HG03045 (cell line): ENCODE measurements around the gene GPC5.

ENCODE experiments used
- ATAC-seq: cut with Tn5 transposase; IDR thresholded peaks from one replicate; pipeline ENCODE4 v1.9.1; 2021; ENCODE audit warnings: mild to moderate bottlenecking, moderate library complexity; ENCODE audit not compliant: unreplicated experiment

Gene GPC5

DNA sequence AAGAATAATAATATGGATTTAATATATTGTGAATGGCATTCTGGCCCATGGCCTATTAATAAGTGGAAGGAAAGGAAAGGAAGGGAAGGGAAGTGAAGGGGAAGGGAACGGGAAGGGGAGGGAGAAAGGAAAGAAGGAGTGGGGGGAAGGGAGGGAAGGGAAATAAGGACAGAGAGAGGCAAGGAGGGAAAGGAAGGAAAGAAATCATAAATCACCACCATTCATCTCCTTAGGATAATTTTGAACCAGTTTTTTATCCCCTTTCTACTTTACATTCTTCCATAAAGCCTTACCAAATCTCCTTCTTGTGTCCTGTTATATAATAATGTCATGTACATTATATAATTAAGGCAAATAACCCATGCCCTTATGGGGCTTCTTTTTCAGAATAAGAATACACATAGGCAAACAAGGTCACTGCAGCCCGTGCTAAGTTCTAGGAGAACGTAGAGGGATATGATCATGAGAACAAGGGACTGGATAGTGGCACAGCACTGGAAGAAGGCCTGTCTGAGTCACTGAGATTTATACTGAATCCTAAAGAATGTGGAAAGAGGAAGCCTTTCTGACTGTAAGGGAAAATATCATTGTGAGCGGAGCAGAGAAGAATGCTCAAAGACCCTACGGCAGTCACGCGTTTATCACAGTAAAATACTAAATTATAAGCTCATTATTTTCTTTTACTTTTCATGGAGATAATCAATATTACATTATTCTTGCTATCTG, 1383.7 kb downstream of the GPC5 start:
- no peak for ATAC-seq

DNA sequence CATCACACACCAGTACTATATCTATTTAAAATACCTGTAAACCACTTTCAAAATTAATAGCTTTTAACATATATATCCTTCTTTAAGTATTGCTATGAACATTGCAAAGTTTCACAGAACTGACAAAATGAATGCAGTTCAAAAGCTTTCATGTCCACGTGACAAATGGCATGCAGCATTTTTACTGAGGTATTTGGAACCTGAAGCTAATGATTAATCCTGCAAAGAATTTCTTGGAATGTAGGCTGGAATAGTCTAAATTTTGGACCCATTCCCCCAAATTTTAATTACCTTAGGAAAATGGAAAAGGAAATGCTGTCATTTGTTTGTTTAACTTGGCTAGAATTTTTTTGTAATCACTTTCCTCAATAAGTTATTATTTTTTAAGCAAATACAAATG, 1404.4 kb downstream of the GPC5 start:
- no peak for ATAC-seq

DNA sequence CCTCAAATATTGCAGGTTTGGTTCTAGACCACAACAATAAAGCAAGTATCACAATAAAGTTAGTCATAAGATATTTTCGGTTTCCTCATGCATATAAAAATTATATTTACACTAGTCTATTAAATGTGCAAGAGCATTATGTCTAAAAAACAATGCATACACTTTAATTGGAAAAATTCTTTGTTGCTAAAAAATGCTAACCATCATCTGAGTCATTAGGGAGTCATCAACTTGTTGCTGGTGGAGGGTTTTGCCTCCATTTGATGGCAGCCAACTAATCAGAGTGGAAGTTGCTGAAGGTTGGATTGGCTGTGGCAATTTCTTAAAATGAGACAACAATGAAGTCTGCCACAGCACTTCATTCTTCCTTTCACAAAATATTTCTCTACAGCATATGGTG, 1405.9 kb downstream of the GPC5 start:
- ATAC-seq, result no peak

DNA sequence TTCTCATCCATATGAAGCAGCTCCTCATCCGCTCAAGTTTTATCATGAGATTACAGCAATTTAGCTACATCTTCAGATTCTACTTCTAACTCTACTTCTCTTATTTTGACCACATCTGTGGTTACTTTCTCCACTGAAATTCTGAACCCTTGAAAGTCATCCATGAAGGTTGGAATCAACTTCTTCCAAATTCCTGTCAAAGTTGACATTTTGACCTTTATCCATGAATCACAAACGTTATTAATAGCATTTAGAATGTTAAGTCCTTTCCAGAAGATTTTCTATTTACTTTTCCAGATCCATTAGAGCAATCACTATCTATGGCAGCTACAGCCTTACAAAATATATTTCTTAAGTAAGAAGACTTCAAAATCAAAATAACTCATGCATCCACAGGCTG, 1406.5 kb downstream of the GPC5 start:
- no peak for ATAC-seq

DNA sequence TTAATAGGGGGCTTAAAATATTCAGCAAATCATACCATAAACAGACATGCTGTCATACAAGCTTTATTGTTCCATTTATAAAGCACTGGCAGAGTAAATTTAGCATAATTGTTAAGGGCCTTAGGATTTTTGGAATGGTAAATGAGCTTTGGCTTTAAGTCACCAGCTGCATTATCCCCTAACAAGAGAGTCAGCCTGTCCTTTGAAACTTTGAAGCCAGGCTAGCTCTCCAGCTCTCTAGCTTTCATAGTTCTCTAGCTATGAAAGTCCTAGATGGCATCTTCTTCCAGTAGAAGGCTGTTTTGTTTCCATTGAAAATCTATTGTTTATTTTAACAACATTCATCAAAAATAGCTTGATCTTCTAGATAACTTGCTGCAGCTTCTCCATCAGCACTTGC, 1407.3 kb downstream of the GPC5 start:
- no peak for ATAC-seq

DNA sequence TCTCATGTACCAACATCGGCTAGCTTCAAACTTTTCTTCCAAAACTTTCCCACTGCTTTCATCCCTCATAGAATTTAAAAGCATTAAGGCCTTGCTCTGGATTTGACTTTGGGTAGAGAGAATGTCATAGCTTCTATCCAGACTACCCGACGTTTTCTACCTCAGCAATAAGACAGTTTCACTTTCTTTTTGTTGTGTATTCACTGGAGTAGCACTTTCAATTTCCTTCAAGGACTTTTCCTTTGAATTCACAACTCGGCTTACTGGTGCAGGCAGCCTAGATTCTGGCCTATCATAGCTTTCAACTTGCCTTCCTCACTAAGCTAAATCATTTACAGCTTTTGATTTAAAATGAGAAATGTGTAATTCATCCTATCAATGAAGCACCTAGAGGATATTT, 1407.8 kb downstream of the GPC5 start:
- no peak for ATAC-seq

DNA sequence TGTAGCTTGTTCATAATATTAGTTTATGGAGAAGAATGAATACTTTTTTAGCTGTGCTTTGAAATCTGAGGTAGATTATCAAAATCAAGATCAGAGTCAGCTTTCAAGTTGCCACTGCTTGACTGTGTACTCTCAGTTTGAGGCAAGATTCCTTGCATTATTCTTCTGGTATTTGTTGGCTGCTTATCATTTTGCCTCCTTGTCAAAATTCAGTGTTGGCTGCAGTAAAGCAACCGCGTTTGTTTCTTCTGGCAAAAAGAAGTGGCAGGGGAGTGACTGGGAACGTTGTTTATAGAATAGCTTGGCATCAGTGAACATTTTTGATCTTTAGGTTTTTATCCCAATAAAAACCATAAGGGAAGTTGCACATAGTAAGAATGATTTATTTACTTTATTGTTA, 1408.9 kb downstream of the GPC5 start:
- no peak for ATAC-seq

DNA sequence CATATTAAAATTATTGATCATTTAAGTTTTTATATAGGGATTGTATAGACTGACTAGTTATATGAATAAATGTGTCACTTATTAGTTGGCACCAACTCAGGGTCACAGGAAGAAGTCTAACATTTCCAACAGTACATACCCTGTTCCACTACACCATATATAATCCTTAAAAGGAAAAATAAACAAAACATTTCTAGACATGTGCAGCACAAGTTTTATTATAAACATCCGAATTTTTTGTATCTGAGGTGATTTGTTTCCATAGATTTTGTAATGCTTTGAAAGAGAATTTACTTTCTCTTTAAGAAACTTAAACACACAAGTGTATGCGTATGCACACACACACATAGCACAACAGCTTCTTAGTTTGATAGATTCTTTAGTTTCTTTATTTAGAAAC, 1409.5 kb downstream of the GPC5 start:
- ATAC-seq, result no peak

DNA sequence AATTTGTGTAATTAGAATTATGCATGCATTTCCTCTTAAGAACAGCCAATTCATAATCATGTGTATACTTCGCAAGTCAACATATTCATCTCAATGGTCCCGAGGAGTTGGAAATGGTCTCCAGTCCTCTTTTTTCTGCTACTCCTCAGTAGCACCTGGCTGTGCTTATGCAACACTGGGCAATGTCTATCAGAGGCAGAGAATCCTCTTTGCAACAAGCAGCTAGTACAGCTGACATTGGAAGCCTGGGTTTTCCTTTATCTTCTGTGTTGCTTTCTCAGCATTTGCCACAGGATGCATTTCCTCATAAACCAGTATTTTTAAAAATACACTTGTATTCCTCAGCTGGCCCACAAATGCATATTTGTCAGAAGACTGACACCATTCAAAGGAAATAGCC, 1422.9 kb downstream of the GPC5 start:
- no peak for ATAC-seq

DNA sequence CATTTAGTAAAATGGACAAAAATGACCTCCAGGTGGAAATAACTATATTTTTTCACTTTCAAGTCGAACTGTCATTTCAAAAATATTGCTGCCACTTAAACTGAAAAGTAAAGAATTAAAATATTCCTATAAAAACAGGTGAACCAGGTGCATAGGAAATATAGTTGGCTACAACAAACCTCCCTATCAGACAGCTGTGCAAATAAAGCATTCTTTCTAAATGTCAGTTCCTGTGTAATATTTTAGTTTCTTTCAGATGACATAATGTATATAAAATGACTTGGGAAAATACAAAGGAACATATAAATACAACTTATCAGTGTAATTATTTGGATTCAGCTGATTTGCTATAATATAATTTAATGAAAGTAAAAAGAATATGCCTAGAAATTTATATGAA, 1424.6 kb downstream of the GPC5 start:
- ATAC-seq, result no peak

DNA sequence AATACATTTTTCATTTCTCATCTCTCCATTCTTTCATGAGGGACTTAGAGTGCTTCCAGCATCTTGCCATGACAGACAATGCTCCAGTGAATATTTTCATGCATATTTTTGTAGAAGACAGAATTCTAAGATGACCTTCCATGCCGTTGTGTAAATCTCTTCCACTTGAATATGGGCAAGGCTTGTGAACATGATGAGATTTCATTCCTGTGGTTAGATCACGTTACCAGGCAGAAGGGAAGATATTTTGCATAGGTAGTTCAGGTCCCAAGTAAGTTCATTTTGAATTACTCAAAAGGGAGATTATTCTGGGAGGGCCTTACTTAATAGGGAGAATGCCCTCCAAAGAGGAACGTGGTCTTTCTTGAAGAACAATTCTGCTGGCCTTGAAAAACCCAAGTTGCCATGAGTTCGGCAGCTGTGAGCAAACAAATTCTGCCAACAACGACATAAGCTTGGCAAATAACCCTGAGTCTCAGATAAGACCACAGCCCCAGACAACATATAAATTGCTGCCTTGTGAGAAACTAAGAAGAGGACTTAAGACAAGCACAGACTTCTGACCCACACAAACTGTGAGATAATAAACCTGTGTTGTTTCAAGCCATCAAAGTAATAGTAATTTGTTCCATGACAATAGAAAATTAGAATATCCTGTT, 1427.6 kb downstream of the GPC5 start:
- no peak for ATAC-seq

DNA sequence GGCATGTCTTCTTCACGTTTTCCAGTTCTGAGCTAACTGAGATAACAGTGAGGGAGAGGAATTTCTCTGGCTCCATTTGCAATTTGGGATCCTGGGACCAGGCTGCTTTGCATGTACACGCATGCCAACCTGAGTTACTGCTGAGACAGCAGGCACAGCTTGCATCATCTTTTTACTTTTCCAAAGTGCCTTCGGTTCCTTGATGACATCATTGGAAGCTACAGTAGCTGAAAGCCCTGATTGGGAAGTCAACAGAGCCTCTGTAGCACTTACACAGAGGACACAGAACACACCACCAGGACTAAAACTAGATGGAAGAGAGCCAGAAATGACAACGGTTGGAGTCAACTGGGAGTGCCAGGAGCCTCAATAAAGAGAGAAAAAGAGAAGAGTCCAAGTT, 1429.1 kb downstream of the GPC5 start:
- ATAC-seq, result no peak

DNA sequence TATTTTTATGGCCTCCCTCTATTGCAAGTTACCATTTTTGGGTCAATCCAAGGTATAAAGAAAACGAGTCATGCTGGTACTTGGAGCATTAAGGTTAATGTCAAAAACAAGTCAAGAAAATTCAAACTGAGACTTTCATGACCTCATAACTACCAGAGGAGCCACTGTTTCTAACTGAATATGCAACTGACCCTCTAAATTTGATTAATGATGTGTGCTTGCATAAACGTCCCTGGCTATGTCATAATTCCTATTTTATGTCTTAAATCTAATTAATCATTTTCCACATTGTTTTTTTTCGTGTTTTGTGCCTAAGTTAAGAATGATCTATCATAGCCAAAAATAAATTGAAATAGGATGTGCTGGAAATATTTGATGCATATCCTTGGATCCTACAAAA, 1431.5 kb downstream of the GPC5 start:
- no peak for ATAC-seq

DNA sequence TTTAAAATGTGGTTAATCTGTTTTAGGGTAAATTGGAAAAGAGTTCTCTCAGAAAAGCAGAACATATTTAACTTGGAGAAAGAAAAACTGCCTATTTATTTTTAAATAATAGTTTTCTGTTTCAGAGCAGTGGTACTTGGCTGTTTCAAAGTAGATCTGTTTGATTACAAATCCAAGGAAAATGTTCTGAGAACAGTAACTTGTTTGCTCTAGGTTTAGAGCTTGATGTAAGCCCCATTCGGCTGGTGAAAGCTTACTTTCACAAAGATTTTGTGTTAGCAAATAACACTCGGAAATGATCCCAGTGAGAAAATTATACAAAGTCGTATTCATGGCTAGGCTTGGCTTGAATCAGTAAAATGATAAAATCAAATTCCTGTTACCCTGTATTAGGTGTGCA, 1432.4 kb downstream of the GPC5 start:
- ATAC-seq, result no peak

DNA sequence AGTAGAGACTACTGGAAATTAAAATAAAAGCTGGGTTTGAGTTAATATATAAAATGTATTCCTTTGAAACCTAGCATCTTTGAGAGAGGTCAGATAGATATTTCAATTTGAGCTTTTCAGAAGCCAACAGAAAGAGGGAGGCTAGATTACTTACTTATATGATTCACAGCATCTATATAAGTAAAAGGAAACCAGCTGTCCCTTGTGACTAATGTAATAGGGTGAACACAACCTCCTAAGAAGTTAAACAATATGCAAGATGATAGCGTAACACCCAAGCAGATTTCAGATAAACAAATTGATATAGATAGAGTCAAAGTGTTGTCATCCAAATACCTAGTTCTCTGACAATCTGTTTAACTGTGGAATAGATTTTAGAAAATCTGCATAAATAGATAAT, 1434.7 kb downstream of the GPC5 start:
- no peak for ATAC-seq

DNA sequence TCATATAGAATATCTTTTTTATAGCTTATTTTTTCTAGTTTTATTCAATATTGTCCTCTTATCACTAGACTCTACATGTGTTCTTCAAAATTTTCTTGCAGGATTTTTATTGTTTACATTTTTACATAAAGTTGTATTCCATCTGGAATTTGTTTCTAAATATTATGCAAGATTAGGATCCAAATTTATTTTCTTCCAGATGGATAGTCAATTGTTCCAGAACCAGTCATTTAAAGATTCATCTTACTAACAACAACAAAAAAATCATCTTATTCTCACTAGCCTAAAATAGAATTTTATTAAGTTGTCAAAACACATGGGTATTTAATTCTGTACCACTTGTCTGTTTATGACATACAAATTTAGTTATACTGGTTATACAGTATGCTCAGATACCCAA, 1437.8 kb downstream of the GPC5 start:
- no peak for ATAC-seq

DNA sequence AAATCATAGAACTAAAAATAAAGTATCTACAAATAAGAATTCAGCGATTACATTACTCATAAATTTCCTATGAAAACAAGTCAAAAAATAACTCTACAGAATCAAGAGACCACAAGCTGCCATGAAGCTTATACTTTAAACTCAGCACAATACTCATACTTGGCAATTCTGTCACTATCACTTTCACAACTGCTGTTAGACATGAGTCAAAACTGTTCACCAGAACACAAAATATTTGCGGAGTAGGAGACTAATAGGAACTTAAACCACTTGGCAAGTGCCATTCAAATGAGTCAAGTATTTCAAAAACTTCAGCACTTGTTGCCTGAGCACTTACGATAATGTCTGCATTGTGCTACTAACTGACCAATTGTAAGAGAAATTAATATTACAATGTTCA, 1440.4 kb downstream of the GPC5 start:
- no peak for ATAC-seq

DNA sequence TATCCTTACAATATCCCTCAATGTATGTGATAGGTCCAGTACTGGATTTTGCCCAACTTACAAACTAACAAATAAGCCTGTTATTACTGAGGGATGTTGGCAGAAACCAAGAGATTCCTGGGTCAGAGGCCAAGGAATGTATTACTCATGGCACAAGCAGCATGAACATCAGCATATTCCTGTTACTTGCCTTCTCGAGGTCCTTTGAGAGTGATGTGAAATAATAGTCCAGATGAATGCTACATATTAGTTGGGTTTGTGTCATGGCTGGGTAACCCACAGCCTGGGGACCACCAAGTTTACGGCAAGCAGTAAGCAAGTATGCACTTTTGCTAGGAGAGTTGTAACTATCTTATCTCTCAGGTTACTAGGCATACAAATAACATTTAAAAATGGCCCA, 1443.7 kb downstream of the GPC5 start:
- ATAC-seq, result no peak

DNA sequence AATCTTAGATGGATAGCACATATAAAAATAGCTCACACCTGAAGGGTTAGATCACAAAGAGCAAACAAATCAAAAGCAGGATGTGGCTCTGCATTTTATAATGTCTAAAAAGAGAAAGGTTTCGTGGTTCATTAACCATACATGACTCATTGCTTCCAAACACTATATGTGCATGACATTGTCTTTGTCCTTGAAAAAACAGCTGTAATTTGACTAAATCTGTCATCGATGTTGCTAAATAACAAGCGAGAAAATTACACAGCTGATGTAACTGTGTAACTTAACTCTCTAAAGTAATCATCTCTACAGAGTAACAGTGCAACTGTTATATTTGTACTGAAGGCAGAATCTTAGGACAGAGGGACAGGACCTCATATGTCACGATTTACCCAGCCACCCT, 1445.1 kb downstream of the GPC5 start:
- ATAC-seq, result no peak

DNA sequence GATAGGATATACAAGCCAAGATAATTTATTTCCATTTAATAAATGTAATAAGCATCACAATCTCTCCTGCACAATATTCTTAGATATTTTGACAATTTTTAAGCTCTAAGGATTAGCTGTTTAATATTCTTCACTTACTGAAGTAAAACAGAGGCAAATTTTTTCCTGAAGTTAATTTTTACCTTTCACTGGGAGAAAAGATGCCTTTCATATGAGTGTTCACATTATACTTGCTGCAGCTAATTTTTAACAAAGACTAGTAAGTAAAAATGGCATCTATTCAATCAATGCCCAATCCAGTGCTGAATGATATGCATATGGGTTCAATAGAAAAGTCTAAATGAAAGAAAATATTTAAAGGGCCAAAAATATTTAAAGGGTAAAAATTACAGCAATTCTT, 1451.0 kb downstream of the GPC5 start:
- no peak for ATAC-seq

DNA sequence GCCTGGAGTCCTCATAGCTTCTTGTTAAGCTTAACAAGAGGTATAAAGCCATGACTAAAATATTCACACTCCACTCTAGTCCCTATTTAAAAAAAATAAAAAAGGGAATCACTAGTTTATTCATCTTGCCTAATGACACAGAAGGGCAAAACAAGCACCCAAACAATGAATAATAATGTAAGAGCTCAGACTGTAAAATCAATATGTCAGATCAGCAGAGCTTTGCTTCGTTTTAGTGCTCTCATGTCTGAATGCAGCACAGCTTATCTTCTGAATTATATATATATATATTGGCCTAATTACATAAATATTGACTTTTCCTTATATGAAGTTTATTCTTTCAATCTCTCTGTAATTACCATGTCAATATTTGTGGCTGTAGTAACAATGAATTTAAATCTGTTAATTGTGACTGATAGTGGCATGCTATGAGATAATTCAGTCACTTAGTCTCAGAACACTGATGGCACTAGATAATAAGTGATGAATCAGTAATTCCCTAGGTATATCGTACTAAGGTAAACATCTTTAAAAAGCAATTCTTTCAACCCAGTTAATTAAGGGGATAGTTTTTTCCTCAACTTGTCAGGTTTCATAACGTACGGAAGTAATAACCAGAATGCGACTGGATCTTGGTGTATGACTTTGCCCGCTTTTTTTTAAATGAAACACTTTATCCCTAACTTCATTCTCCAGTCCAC, 1466.3 kb downstream of the GPC5 start:
- ATAC-seq, result no peak

DNA sequence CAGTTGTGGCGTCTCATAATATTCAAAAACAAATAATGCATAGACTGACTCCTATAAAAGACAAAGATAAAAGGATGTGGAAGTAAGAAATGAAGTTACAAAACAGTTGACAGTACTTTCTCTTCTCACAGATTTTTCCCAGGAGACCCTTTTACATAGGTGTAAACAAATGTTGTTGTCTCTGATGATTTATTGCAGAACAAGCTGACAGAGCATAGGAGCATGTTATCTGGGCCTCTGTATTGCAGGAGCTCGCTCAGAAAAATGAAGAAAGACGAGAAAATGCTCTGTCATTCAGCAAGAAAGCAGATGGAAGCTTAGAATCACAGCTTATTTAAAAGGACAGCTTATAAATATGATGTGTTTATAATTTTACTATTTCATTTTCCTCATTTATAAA, 1474.6 kb downstream of the GPC5 start:
- ATAC-seq, result no peak
